ENCODE data around the gene BSN. TPM values are rescaled to one million over a fixed set of nuclear protein-coding genes. Genes with fewer than 3 reads are reported as not detected.

Gene BSN
- total and polyA plus RNA-seq, 2 donors (not counting 3 experiments of a cell fraction or from before 2014, with no cell fraction given), result 0.04 to 0.27 TPM

DNA sequence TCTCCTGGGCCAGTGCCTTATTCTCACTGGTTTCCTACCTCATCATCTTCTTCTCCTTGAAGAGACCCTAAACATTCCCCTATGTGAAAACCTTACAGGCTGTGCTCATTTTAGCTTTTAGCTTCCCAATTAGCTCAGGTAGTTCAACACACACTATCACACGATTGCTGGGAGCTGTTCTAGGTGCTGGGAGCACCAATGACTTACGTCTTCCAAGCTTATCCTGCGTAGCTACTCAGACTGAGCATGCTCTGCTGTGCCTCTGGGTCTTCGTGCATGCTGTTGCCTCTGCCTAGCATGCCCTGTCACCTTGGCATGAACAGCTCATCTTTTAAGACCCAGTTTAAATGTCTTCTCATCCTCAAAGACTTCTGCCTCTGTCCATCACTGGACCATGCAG, 64.1 kb downstream of the BSN start:
- H3K79me2 ChIP-seq (ENCODE audit: control insufficient read depth, insufficient read depth, low read length), result no peaks in the 10 kb centered on the region
- CTCF ChIA-PET, result interaction anchor here (1.6 kb wide), 1 partner anchor 79 kb away, joined by 3 read pairs; no protein-coding TSS in a partner anchor
- TF ChIP-seq MYC (IDR thresholded peaks at IDR 0.05; ENCODE audit: low read depth, low read length) (no peak), POLR2AphosphoS5 (IDR thresholded peaks at IDR 0.05; ENCODE audit: insufficient read depth, low read depth, low read length) (no peak), EZH2 (IDR thresholded peaks at IDR 0.05; ENCODE audit: borderline replicate concordance, low read depth, low read length, severe bottlenecking) (no peak)

DNA sequence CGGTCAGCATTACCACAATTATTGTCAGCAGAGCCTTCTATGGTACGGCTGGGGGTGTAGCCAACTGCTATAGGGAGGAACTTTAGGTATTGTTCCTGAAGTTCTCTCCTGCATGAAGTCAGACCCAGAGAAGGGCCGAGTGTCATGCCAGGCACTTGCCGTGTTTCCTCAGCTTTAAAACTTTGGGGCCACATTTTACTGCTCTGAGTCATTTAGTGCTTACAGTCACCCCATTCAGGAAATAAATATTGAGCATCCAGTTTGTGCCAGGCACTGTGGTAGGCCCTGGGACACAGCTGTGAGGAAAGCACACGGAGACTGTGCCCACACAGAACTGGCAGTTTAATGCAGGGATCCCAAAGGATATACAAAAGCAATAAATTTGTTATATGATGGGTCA, 65.4 kb downstream of the BSN start:
- no peak overlapping the region for H3K4me3 ChIP-seq (replicated peaks in 1 of 3; ENCODE audit: insufficient read depth in 1 of 3, low read depth in 1 of 3, low read length in 3 of 3)
- H3K9me3 ChIP-seq (replicated peaks; ENCODE audit: control insufficient read depth, insufficient read depth, low read length), result no peaks in the 10 kb centered on the region
- dilution Hi-C loops (cut with MboI; ENCODE audit: extremely low pct_ligation_motif_present, low sequenced_read_pairs) (no loop called here), intact Hi-C loops (cut with micrococcal nuclease) (no loop called here)
- FAIRE-seq, result no peak
- H3K4me2 ChIP-seq (ENCODE audit: insufficient read depth, low read length), result no peak overlapping the region
- no peak overlapping the region for H3K9ac ChIP-seq (replicated peaks; ENCODE audit: extremely low read depth, insufficient read depth, low read length)
- H3K27ac ChIP-seq (ENCODE audit: insufficient read depth, low read depth, low read length), result no peak overlapping the region
- no peaks in the 10 kb centered on the region for H4K20me1 ChIP-seq (replicated peaks; ENCODE audit: control insufficient read depth, extremely low read depth, insufficient read depth, low read length)
- H3K4me1 ChIP-seq (ENCODE audit: control insufficient read depth, extremely low read depth, insufficient read depth, low read length), result no peaks in the 10 kb centered on the region
- no TSS peak for BruUV-seq (replicated peaks)
- H3K36me3 ChIP-seq (ENCODE audit: control insufficient read depth in 2 of 2, extremely low read depth in 1 of 2, insufficient read depth in 2 of 2, low read length in 2 of 2), result no peaks in the 10 kb centered on the region
- peaks cover 4 to 10% of the 10 kb centered on the region in 2 experiments for H3K27me3 ChIP-seq (ENCODE audit: control insufficient read depth in 2 of 2, insufficient read depth in 2 of 2, low read length in 2 of 2)
- no peaks in the 10 kb centered on the region for H3K79me2 ChIP-seq (ENCODE audit: control insufficient read depth, insufficient read depth, low read length)
- H2AFZ ChIP-seq (ENCODE audit: low read depth, low read length), result no peak overlapping the region
- no peak for DNase-seq (ENCODE audit: low read depth, low spot score)
- POLR2A ChIA-PET, result no interaction called here
- no peaks in the 10 kb centered on the region for H3K9me1 ChIP-seq (replicated peaks; ENCODE audit: control insufficient read depth, extremely low read depth, insufficient read depth, low read length)
- CTCF ChIA-PET, result no interaction called here
- no peak for TF ChIP-seq FOS (IDR thresholded peaks at IDR 0.05; ENCODE audit: borderline replicate concordance, insufficient read depth, low read length)
- TF ChIP-seq POLR2AphosphoS5 (IDR thresholded peaks at IDR 0.05; ENCODE audit: insufficient read depth, low read depth, low read length), result no peak
- no peak for TF ChIP-seq EZH2 (IDR thresholded peaks at IDR 0.05; ENCODE audit: borderline replicate concordance, low read depth, low read length, severe bottlenecking)
- no peak for TF ChIP-seq GATA2 (IDR thresholded peaks at IDR 0.05; ENCODE audit: insufficient read depth, insufficient read length, low read depth, low read length)
- TF ChIP-seq, protein P1, sequence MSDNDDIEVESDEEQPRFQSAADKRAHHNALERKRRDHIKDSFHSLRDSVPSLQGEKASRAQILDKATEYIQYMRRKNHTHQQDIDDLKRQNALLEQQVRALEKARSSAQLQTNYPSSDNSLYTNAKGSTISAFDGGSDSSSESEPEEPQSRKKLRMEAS (IDR thresholded peaks at IDR 0.05; ENCODE audit: insufficient read depth, insufficient read length), result no peak
- TF ChIP-seq POLR2A (IDR thresholded peaks at IDR 0.05; ENCODE audit: low read depth, low read length), result no peak
- no peak for TF ChIP-seq JUN (IDR thresholded peaks at IDR 0.05; ENCODE audit: borderline replicate concordance, insufficient read depth, insufficient read length, low read depth)
- TF ChIP-seq, protein P2, sequence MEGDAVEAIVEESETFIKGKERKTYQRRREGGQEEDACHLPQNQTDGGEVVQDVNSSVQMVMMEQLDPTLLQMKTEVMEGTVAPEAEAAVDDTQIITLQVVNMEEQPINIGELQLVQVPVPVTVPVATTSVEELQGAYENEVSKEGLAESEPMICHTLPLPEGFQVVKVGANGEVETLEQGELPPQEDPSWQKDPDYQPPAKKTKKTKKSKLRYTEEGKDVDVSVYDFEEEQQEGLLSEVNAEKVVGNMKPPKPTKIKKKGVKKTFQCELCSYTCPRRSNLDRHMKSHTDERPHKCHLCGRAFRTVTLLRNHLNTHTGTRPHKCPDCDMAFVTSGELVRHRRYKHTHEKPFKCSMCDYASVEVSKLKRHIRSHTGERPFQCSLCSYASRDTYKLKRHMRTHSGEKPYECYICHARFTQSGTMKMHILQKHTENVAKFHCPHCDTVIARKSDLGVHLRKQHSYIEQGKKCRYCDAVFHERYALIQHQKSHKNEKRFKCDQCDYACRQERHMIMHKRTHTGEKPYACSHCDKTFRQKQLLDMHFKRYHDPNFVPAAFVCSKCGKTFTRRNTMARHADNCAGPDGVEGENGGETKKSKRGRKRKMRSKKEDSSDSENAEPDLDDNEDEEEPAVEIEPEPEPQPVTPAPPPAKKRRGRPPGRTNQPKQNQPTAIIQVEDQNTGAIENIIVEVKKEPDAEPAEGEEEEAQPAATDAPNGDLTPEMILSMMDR (IDR thresholded peaks at IDR 0.05; ENCODE audit: extremely low read depth in 1 of 2, insufficient read depth in 1 of 2, low read depth in 1 of 2, low read length in 2 of 2), result no peak
- TF ChIP-seq MYC (IDR thresholded peaks at IDR 0.05; ENCODE audit: low read depth, low read length), result no peak

More for the DNA sequence above, 64.1 kb downstream of the BSN start:
- Histone ChIP-seq H3K36me3 (ENCODE audit: control insufficient read depth in 2 of 2, extremely low read depth in 1 of 2, insufficient read depth in 2 of 2, low read length in 2 of 2) (no peaks in the 10 kb centered on the region), H3K27me3 (ENCODE audit: control insufficient read depth in 2 of 2, insufficient read depth in 2 of 2, low read length in 2 of 2) (peaks cover 4 to 10% of the 10 kb centered on the region in 2 experiments), H3K4me3 (replicated peaks in 1 of 3; ENCODE audit: insufficient read depth in 1 of 3, low read depth in 1 of 3, low read length in 3 of 3) (no peak overlapping the region), H2AFZ (ENCODE audit: low read depth, low read length) (no peak overlapping the region), H3K9me3 (replicated peaks; ENCODE audit: control insufficient read depth, insufficient read depth, low read length) (no peaks in the 10 kb centered on the region), H3K4me2 (ENCODE audit: insufficient read depth, low read length) (no peak overlapping the region), H3K4me1 (ENCODE audit: control insufficient read depth, extremely low read depth, insufficient read depth, low read length) (no peaks in the 10 kb centered on the region), H3K9ac (replicated peaks; ENCODE audit: extremely low read depth, insufficient read depth, low read length) (no peak overlapping the region), H3K9me1 (replicated peaks; ENCODE audit: control insufficient read depth, extremely low read depth, insufficient read depth, low read length) (no peaks in the 10 kb centered on the region), H4K20me1 (replicated peaks; ENCODE audit: control insufficient read depth, extremely low read depth, insufficient read depth, low read length) (no peaks in the 10 kb centered on the region), H3K27ac (ENCODE audit: insufficient read depth, low read depth, low read length) (no peak overlapping the region)
- DNase-seq (ENCODE audit: low read depth, low spot score), result no peak
- POLR2A ChIA-PET, result no interaction called here
- FAIRE-seq, result no peak
- dilution Hi-C loops (cut with MboI; ENCODE audit: extremely low pct_ligation_motif_present, low sequenced_read_pairs), result no loop called here
- intact Hi-C loops (cut with micrococcal nuclease), result no loop called here
- no TSS peak for BruUV-seq (replicated peaks)

Data from endothelial cell of umbilical vein (primary cell).